GM11168 (cell line): ENCODE data around the gene TAAR9.
"Not testable (repeated sequence)": the region's sequence is repeated elsewhere in the genome, so short reads cannot be mapped to it uniquely, and the experiment has no call there.

ENCODE experiments used
- in situ Hi-C: fragments of 300-500 bp; cut with MboI; formaldehyde crosslinking; loops from one replicate; pipeline ENCODE4 v1.12.0; 2022; ENCODE audit warnings: low sequenced_read_pairs; ENCODE audit not compliant: unreplicated experiment

TAAR9 gene

GRCh38 chr6:132513831-132514545, 24.1 kb upstream of the TAAR9 start:
- in situ Hi-C loops: loop anchor here (10.0 kb wide), 1 partner anchor 251 kb away; no protein-coding TSS in a partner anchor

- in situ Hi-C loops: loop anchor here (10.0 kb wide), 1 partner anchor 249 kb away; no protein-coding TSS in a partner anchor
Measured at GRCh38 chr6:132515386-132515785, 22.7 kb upstream of the TAAR9 start.

- in situ Hi-C loops: no loop called here
Measured at GRCh38 chr6:132520953-132521352, 17.1 kb upstream of the TAAR9 start.

GRCh38 chr6:132524646-132525045, 13.4 kb upstream of the TAAR9 start:
- in situ Hi-C loops: no loop called here

- in situ Hi-C loops: no loop called here
Measured at GRCh38 chr6:132525866-132526265, 12.2 kb upstream of the TAAR9 start.

- in situ Hi-C loops: no loop called here
Measured at GRCh38 chr6:132526461-132526860, 11.6 kb upstream of the TAAR9 start.

GRCh38 chr6:132527791-132528190, 10.3 kb upstream of the TAAR9 start:
- in situ Hi-C loops: no loop called here

- in situ Hi-C loops: loop anchor here (10.0 kb wide), 1 partner anchor 244 kb away; no protein-coding TSS in a partner anchor
Measured at GRCh38 chr6:132530293-132530974, 7.6 kb upstream of the TAAR9 start.

GRCh38 chr6:132534546-132534945, 3.5 kb upstream of the TAAR9 start:
- in situ Hi-C loops: loop anchor here (10.0 kb wide), 1 partner anchor 240 kb away; no protein-coding TSS in a partner anchor

- in situ Hi-C loops: loop anchor here (10.0 kb wide), 1 partner anchor 238 kb away; no protein-coding TSS in a partner anchor
Measured at GRCh38 chr6:132537145-132537544, 932 bp upstream of the TAAR9 start.

GRCh38 chr6:132544826-132545225, 6.7 kb downstream of the TAAR9 start:
- in situ Hi-C loops: no loop called here

- in situ Hi-C loops: no loop called here
Measured at GRCh38 chr6:132548746-132549463, 10.8 kb downstream of the TAAR9 start.

- in situ Hi-C loops: no loop called here
Measured at GRCh38 chr6:132551214-132551613, 13.1 kb downstream of the TAAR9 start.

GRCh38 chr6:132552372-132552771, 14.3 kb downstream of the TAAR9 start, which contains the start of gene TAAR8:
Gene TAAR8 (plus strand): TSS chr6:132552672. CDS start chr6:132552693, 21 bp downstream.
- in situ Hi-C loops: no loop called here

GRCh38 chr6:132560087-132560486, 22.0 kb downstream of the TAAR9 start:
- in situ Hi-C loops: not testable (repeated sequence)

GRCh38 chr6:132566404-132566803, 28.3 kb downstream of the TAAR9 start:
- in situ Hi-C loops: no loop called here

- in situ Hi-C loops: no loop called here
Measured at GRCh38 chr6:132567566-132567965, 29.5 kb downstream of the TAAR9 start.

GRCh38 chr6:132568611-132569010, 30.5 kb downstream of the TAAR9 start:
- in situ Hi-C loops: no loop called here

- in situ Hi-C loops: no loop called here
Measured at GRCh38 chr6:132569170-132569569, 31.1 kb downstream of the TAAR9 start.

GRCh38 chr6:132570221-132570777, 32.2 kb downstream of the TAAR9 start, which contains the start of gene TAAR6:
Gene TAAR6 (plus strand): TSS chr6:132570322. CDS start chr6:132570322, 0 bp downstream.
- in situ Hi-C loops: no loop called here
